COR-L47 (cell line): ENCODE results near the gene MORF4L1.
"Not testable (repeated sequence)": the region's sequence is repeated elsewhere in the genome, so short reads cannot be mapped to it uniquely, and the experiment has no call there.

Experiments used
- DNase-seq: peaks from one replicate; lab custom pipeline; 2025; lab: John Stamatoyannopoulos, UW

Gene MORF4L1

GRCh38 chr15:78900819-78901533 lies 28.3 kb downstream of the MORF4L1 start:
- not testable (repeated sequence) for DNase-seq

- DNase-seq: not testable (repeated sequence)
These were observed 29.8 kb downstream of the MORF4L1 start for GRCh38 chr15:78902281-78903032.

DNA sequence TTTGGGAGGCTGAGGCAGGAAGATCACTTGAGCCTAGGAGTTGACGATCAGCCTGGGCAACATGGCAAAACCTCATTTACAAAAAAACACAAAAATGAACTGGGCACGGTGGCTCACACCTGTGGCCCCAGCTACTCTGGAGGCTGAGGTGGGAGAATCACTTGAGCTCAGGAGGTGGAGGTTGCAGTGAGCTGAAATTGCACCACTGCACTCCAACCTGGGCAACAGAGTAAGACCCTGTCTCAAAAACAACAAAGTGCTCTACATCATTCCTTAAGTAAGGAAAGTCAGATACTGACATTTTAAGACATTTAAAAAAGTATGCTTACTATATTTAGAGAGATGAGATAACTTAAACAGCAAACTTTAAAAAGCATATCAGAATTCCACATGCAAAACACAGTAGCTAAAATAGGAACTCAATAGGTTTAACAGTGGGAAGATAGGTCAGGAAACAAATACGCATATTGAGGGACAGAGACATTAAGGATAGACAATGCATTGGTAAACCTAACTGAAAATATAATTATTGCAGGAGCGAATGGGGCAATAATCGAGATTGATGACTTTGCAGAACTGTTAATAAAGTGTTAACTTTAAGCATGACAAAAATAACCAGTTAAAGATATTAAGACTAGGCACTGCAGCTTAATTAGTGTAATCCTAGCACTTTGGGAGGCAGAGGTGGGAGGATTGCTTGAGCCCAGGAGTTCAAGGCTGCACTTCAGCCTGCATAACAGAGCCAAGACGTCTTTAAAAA lies 32.1 kb downstream of the MORF4L1 start:
- no peak for DNase-seq

- DNase-seq: no peak
These were observed 33.6 kb downstream of the MORF4L1 start for GRCh38 chr15:78906316-78906620.

GRCh38 chr15:78907577-78907976 lies 34.9 kb downstream of the MORF4L1 start:
- peak; percentile 8 for DNase-seq

GRCh38 chr15:78909160-78909695 lies 36.5 kb downstream of the MORF4L1 start:
- no peak for DNase-seq

DNA sequence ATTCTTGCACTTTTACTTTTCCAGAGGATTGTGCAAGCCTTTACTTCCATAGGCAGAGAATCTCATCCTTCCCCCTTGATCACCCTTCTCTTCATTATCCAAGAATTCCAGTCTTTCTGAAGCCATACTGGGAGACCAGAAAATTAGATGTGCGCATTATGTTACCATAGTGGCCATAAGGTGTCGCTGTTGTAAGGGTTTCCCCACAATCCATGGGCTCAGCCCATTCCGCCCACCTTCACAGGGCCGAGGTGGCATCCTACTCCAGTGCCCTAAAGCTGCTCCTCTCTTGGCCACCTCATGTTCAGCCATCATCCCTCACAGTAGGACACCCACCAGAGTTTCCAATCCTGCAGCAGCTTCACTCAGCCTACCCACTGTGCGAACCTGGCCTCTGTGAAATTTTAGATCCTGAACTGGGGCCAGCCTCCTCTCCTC lies 37.1 kb downstream of the MORF4L1 start:
- DNase-seq: peak; percentile 22

- no peak for DNase-seq
These were observed 37.6 kb downstream of the MORF4L1 start for GRCh38 chr15:78910271-78910670.

- DNase-seq: no peak
These were observed 39.6 kb downstream of the MORF4L1 start for GRCh38 chr15:78912316-78912715.

GRCh38 chr15:78913012-78913411 lies 40.3 kb downstream of the MORF4L1 start:
- DNase-seq: no peak

DNA sequence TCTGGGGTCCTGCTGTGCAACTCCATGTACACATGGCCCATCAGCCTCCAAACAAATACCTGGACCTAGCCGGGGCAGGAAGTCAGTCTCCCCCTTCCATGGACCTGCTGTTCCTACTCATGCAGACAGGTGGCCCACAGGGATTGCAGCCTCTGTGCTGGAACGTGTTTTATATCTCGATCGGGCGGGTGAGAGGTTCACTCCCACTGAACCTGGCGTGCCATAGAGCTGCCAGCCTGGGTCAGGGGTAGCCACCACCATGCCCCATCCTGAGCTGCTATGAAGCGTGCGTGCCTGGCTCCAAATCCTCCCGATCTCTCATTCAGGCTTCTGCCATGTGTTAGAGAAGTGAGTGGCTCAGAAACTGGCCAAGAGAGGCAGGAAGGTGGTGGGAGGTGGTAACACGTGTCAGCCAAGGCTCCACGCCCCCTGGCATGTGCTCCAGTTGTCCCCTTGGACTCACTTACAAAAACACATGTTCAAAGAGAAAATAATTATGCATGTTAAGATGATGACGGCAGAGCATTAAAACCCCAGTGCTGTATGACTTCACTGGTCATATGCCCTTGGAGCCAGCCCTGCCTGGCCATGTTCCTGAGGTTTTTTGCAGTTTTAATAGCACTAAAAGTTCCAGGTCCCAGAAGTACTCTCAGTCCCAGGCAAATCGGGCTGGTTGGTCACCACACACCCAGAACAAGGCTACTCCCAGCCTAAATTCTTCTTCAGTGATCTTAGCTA lies 41.5 kb downstream of the MORF4L1 start:
- DNase-seq: no peak

GRCh38 chr15:78915341-78916087 lies 42.8 kb downstream of the MORF4L1 start:
- DNase-seq: no peak

DNA sequence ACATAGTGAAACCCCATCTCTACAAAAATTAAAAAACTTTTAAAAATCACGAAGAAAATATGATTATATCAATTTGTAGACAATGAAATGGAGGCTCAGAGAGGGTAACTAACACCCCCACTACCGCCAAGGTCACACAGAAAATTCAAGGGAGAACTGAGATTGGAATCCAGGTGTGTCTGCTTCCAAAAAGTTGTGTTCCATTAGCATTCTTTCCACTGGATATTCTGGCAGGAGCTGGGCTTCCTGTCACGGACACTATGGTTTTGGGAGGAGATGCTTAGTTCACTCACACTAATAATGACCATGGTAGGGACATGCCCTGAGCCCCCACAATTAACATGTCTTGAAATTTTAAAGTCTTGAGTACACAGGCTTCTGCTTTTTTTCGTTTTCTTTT lies 43.4 kb downstream of the MORF4L1 start:
- DNase-seq: no peak

- DNase-seq: no peak
These were observed 45.2 kb downstream of the MORF4L1 start for GRCh38 chr15:78917888-78918287.

- no peak for DNase-seq
These were observed 48.8 kb downstream of the MORF4L1 start for GRCh38 chr15:78921517-78921916.

DNA sequence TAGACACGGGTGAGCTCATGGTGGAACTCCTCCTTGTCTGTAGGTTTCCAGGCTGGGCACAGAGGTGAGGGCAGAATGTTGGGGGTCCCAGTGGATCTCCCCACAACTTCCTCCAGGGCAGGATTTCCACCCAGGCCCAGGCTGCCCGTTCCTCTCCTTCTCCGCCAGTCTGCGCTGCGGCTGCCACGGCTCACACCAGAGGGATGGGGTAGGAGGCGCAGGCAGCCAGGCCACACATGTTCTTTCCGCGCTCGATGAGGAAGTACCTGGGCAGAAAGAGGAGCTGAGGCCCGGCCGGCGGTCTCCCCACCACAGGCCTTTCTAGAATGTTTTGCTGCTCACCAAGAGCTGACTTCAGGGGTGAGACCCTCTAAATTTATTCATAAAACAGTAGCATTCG lies 49.2 kb downstream of the MORF4L1 start:
- no peak for DNase-seq

GRCh38 chr15:78922527-78922926 lies 49.8 kb downstream of the MORF4L1 start:
- DNase-seq: no peak

GRCh38 chr15:78923015-78923414 lies 50.3 kb downstream of the MORF4L1 start:
- DNase-seq: no peak

DNA sequence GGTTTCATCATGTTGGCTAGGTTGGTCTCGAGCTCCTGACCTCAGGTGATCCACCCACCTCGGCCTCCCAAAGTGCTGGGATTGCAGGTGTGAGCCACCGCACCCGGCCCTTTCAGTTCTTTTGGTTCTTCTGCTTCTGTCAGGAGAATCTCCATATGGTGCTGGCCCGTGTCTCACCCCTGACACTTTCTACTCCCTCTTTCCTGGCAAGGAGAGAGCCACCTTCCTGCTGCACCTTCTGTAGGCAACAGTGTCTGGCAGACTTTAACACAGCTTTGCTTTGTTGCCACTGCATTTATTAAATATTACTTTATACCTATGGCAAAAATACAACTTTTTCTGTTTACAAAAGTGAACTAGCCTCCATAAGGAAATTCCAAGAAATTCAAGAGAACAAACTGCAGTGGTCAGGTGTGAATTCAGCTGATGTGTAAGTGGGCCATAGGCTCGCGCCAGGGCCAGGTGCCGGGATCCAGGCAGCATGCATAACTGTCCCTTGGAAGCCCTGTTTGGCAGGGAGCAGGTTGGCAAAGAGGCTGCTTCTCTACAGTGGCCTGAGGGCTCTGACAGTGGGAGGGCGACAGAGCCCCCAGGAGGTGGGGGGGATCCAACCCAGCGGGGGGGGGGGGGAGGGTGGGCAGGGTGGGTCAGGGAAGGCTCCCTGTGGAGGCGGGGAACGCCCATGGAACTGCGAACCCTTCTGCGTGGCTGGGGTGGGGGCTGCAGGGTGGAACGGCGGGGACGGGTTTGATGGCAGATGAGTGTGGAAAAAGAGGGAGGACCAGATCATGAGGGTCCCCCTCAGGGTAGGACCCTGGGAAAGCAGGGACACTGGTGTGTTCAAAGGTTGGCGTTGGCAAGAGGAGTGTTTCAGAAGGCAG lies 51.0 kb downstream of the MORF4L1 start:
- DNase-seq: no peak

- no peak for DNase-seq
These were observed 52.5 kb downstream of the MORF4L1 start for GRCh38 chr15:78925076-78925624.
